ENCODE data around the gene ADAM22. TPM values are rescaled to one million over a fixed set of nuclear protein-coding genes. Genes with fewer than 3 reads are reported as not detected.

ADAM22 gene
- total RNA-seq, 4 donors from 2014 or later = 0.88 to 2.5 (median 1.6) TPM

- DNase-seq = no peak
- H3K4me3 ChIP-seq = no peak overlapping the region
- H3K4me1 ChIP-seq = no peaks in the 10 kb centered on the region
- H3K9me3 ChIP-seq = peaks cover 0 to 24% (median 5%) of the 10 kb centered on the region in 4 donors
- H3K36me3 ChIP-seq = no peaks in the 10 kb centered on the region
- no peak overlapping the region for H3K27ac ChIP-seq
- no peaks in the 10 kb centered on the region for H3K27me3 ChIP-seq
- TF ChIP-seq, protein P1, sequence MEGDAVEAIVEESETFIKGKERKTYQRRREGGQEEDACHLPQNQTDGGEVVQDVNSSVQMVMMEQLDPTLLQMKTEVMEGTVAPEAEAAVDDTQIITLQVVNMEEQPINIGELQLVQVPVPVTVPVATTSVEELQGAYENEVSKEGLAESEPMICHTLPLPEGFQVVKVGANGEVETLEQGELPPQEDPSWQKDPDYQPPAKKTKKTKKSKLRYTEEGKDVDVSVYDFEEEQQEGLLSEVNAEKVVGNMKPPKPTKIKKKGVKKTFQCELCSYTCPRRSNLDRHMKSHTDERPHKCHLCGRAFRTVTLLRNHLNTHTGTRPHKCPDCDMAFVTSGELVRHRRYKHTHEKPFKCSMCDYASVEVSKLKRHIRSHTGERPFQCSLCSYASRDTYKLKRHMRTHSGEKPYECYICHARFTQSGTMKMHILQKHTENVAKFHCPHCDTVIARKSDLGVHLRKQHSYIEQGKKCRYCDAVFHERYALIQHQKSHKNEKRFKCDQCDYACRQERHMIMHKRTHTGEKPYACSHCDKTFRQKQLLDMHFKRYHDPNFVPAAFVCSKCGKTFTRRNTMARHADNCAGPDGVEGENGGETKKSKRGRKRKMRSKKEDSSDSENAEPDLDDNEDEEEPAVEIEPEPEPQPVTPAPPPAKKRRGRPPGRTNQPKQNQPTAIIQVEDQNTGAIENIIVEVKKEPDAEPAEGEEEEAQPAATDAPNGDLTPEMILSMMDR (IDR thresholded peaks at IDR 0.05) = no peak
Observed at GRCh38 chr7:88034083-88034695, 100.1 kb downstream of the ADAM22 start.

- TF ChIP-seq, protein P1 (IDR thresholded peaks at IDR 0.05) = no peak
- no peak for TF ChIP-seq POLR2A (IDR thresholded peaks at IDR 0.05)
- DNase-seq = no peak
- Histone ChIP-seq H3K4me1 (no peaks in the 10 kb centered on the region), H3K27ac (no peak overlapping the region), H3K27me3 (no peaks in the 10 kb centered on the region), H3K4me3 (no peak overlapping the region), H3K9me3 (peaks cover 0 to 2% (median under 1%) of the 10 kb centered on the region in 4 donors), H3K36me3 (no peaks in the 10 kb centered on the region)
Observed at GRCh38 chr7:88037050-88037449, 103.0 kb downstream of the ADAM22 start.

- H3K9me3 ChIP-seq = no peaks in the 10 kb centered on the region
- TF ChIP-seq POLR2A (IDR thresholded peaks at IDR 0.05) = no peak
- TF ChIP-seq, protein P1 (IDR thresholded peaks at IDR 0.05) = no peak
- peaks cover 0 to 8% (median 0%) of the 10 kb centered on the region in 4 donors for H3K4me1 ChIP-seq
- no peaks in the 10 kb centered on the region for H3K36me3 ChIP-seq
- H3K27ac ChIP-seq = no peak overlapping the region
- no peak for DNase-seq
- no peak overlapping the region for H3K4me3 ChIP-seq
- no peaks in the 10 kb centered on the region for H3K27me3 ChIP-seq
Observed at GRCh38 chr7:88040694-88041093, 106.6 kb downstream of the ADAM22 start.

- DNase-seq = no peak
- no peaks in the 10 kb centered on the region for H3K27me3 ChIP-seq
- TF ChIP-seq POLR2A (IDR thresholded peaks at IDR 0.05) = no peak
- TF ChIP-seq, protein P1 (IDR thresholded peaks at IDR 0.05) = no peak
- peaks cover 0 to 12% (median 0%) of the 10 kb centered on the region in 4 donors for H3K4me1 ChIP-seq
- H3K4me3 ChIP-seq = no peak overlapping the region
- H3K9me3 ChIP-seq = no peaks in the 10 kb centered on the region
- no peaks in the 10 kb centered on the region for H3K36me3 ChIP-seq
- H3K27ac ChIP-seq = no peak overlapping the region
Observed at GRCh38 chr7:88041583-88041982, 107.5 kb downstream of the ADAM22 start.

GRCh38 chr7:88042157-88042556, 108.1 kb downstream of the ADAM22 start:
- DNase-seq = no peak
- Histone ChIP-seq H3K36me3 (no peaks in the 10 kb centered on the region), H3K4me3 (no peak overlapping the region), H3K9me3 (no peaks in the 10 kb centered on the region), H3K27me3 (no peaks in the 10 kb centered on the region), H3K27ac (no peak overlapping the region), H3K4me1 (peaks cover 0 to 12% (median 0%) of the 10 kb centered on the region in 4 donors)
- TF ChIP-seq, protein P1 (IDR thresholded peaks at IDR 0.05) = no peak
- TF ChIP-seq POLR2A (IDR thresholded peaks at IDR 0.05) = no peak
